ENCODE results near the gene G3BP2. TPM values are rescaled to one million over a fixed set of nuclear protein-coding genes. Genes with fewer than 3 reads are reported as not detected.
"Not testable (repeated sequence)": the region's sequence is repeated elsewhere in the genome, so short reads cannot be mapped to it uniquely, and the experiment has no call there.

G3BP2 gene
- total RNA-seq, 1 donor: 228 TPM

GRCh38 chr4:75671802-75672421 is 1.3 kb downstream of the G3BP2 start:
- H3K9me3 ChIP-seq (ENCODE audit: low read depth, low read length): no peaks in the 10 kb centered on the region
- peak overlapping the region; percentile 97 for H3K4me3 ChIP-seq (ENCODE audit: low read length)
- peaks cover 42% of the 10 kb centered on the region for H3K4me1 ChIP-seq (ENCODE audit: insufficient read depth, low read length)
- H3K27me3 ChIP-seq (ENCODE audit: insufficient read depth, low read length): no peaks in the 10 kb centered on the region

- H3K9me3 ChIP-seq (ENCODE audit: low read depth, low read length): no peaks in the 10 kb centered on the region
- H3K4me3 ChIP-seq (ENCODE audit: low read length): no peak overlapping the region
- H3K4me1 ChIP-seq (ENCODE audit: insufficient read depth, low read length): peaks cover 44% of the 10 kb centered on the region
- H3K27me3 ChIP-seq (ENCODE audit: insufficient read depth, low read length): no peaks in the 10 kb centered on the region
These were observed 4.6 kb downstream of the G3BP2 start for GRCh38 chr4:75668596-75668995.

GRCh38 chr4:75667636-75668035 is 5.6 kb downstream of the G3BP2 start:
- H3K4me1 ChIP-seq (ENCODE audit: insufficient read depth, low read length): peaks cover 44% of the 10 kb centered on the region
- not testable (repeated sequence) for H3K4me3 ChIP-seq (ENCODE audit: low read length); H3K9me3 ChIP-seq (ENCODE audit: low read depth, low read length); H3K27me3 ChIP-seq (ENCODE audit: insufficient read depth, low read length)

GRCh38 chr4:75666299-75666698 is 6.9 kb downstream of the G3BP2 start:
- peaks cover 36% of the 10 kb centered on the region for H3K4me1 ChIP-seq (ENCODE audit: insufficient read depth, low read length)

GRCh38 chr4:75664604-75665003 is 8.6 kb downstream of the G3BP2 start:
- not testable (repeated sequence) for H3K4me3 ChIP-seq (ENCODE audit: low read length); H3K9me3 ChIP-seq (ENCODE audit: low read depth, low read length); H3K27me3 ChIP-seq (ENCODE audit: insufficient read depth, low read length)
- H3K4me1 ChIP-seq (ENCODE audit: insufficient read depth, low read length): peaks cover 29% of the 10 kb centered on the region

More at GRCh38 chr4:75666299-75666698, 6.9 kb downstream of the G3BP2 start:
- no peak overlapping the region for H3K4me3 ChIP-seq (ENCODE audit: low read length)
- no peaks in the 10 kb centered on the region for H3K27me3 ChIP-seq (ENCODE audit: insufficient read depth, low read length)
- no peaks in the 10 kb centered on the region for H3K9me3 ChIP-seq (ENCODE audit: low read depth, low read length)

- peaks cover 13% of the 10 kb centered on the region for H3K4me1 ChIP-seq (ENCODE audit: insufficient read depth, low read length)
- no peaks in the 10 kb centered on the region for H3K27me3 ChIP-seq (ENCODE audit: insufficient read depth, low read length)
- no peaks in the 10 kb centered on the region for H3K9me3 ChIP-seq (ENCODE audit: low read depth, low read length)
- no peak overlapping the region for H3K4me3 ChIP-seq (ENCODE audit: low read length)
These were observed 10.6 kb downstream of the G3BP2 start for GRCh38 chr4:75662626-75663025.

- Histone ChIP-seq H3K27me3 (ENCODE audit: insufficient read depth, low read length) (no peaks in the 10 kb centered on the region), H3K4me1 (ENCODE audit: insufficient read depth, low read length) (peaks cover 5% of the 10 kb centered on the region), H3K4me3 (ENCODE audit: low read length) (no peak overlapping the region)
These were observed 12.7 kb downstream of the G3BP2 start for GRCh38 chr4:75660491-75660890.

GRCh38 chr4:75659512-75660031 is 13.6 kb downstream of the G3BP2 start:
- no peak overlapping the region for H3K4me3 ChIP-seq (ENCODE audit: low read length)
- no peaks in the 10 kb centered on the region for H3K4me1 ChIP-seq (ENCODE audit: insufficient read depth, low read length)
- H3K27me3 ChIP-seq (ENCODE audit: insufficient read depth, low read length): no peaks in the 10 kb centered on the region
- no peaks in the 10 kb centered on the region for H3K9me3 ChIP-seq (ENCODE audit: low read depth, low read length)

More at GRCh38 chr4:75660491-75660890, 12.7 kb downstream of the G3BP2 start:
- H3K9me3 ChIP-seq (ENCODE audit: low read depth, low read length): no peaks in the 10 kb centered on the region

- Histone ChIP-seq H3K9me3 (ENCODE audit: low read depth, low read length) (no peaks in the 10 kb centered on the region), H3K4me1 (ENCODE audit: insufficient read depth, low read length) (no peaks in the 10 kb centered on the region), H3K27me3 (ENCODE audit: insufficient read depth, low read length) (no peaks in the 10 kb centered on the region), H3K4me3 (ENCODE audit: low read length) (no peak overlapping the region)
These were observed 14.3 kb downstream of the G3BP2 start for GRCh38 chr4:75658876-75659275.

GRCh38 chr4:75655562-75655961 is 17.6 kb downstream of the G3BP2 start:
- Histone ChIP-seq H3K4me3 (ENCODE audit: low read length) (no peak overlapping the region), H3K27me3 (ENCODE audit: insufficient read depth, low read length) (no peaks in the 10 kb centered on the region), H3K9me3 (ENCODE audit: low read depth, low read length) (no peaks in the 10 kb centered on the region), H3K4me1 (ENCODE audit: insufficient read depth, low read length) (no peaks in the 10 kb centered on the region)

- Histone ChIP-seq H3K9me3 (ENCODE audit: low read depth, low read length) (no peaks in the 10 kb centered on the region), H3K4me3 (ENCODE audit: low read length) (no peak overlapping the region), H3K4me1 (ENCODE audit: insufficient read depth, low read length) (no peaks in the 10 kb centered on the region), H3K27me3 (ENCODE audit: insufficient read depth, low read length) (no peaks in the 10 kb centered on the region)
These were observed 18.3 kb downstream of the G3BP2 start for GRCh38 chr4:75654905-75655304.

- Histone ChIP-seq H3K4me3 (ENCODE audit: low read length) (no peak overlapping the region), H3K4me1 (ENCODE audit: insufficient read depth, low read length) (no peaks in the 10 kb centered on the region), H3K9me3 (ENCODE audit: low read depth, low read length) (no peaks in the 10 kb centered on the region), H3K27me3 (ENCODE audit: insufficient read depth, low read length) (no peaks in the 10 kb centered on the region)
These were observed 19.2 kb downstream of the G3BP2 start for GRCh38 chr4:75653845-75654503.

GRCh38 chr4:75644095-75644494 is 29.1 kb downstream of the G3BP2 start:
- Histone ChIP-seq H3K4me3 (ENCODE audit: low read length) (no peak overlapping the region), H3K27me3 (ENCODE audit: insufficient read depth, low read length) (no peaks in the 10 kb centered on the region), H3K9me3 (ENCODE audit: low read depth, low read length) (no peaks in the 10 kb centered on the region), H3K4me1 (ENCODE audit: insufficient read depth, low read length) (no peaks in the 10 kb centered on the region)

- H3K4me3 ChIP-seq (ENCODE audit: low read length): no peak overlapping the region
- no peaks in the 10 kb centered on the region for H3K27me3 ChIP-seq (ENCODE audit: insufficient read depth, low read length)
- no peaks in the 10 kb centered on the region for H3K9me3 ChIP-seq (ENCODE audit: low read depth, low read length)
- H3K4me1 ChIP-seq (ENCODE audit: insufficient read depth, low read length): no peaks in the 10 kb centered on the region
These were observed 29.6 kb downstream of the G3BP2 start for GRCh38 chr4:75643651-75644050.

GRCh38 chr4:75639124-75639695 is 34.0 kb downstream of the G3BP2 start:
- Histone ChIP-seq H3K27me3 (ENCODE audit: insufficient read depth, low read length) (no peaks in the 10 kb centered on the region), H3K4me3 (ENCODE audit: low read length) (no peak overlapping the region), H3K4me1 (ENCODE audit: insufficient read depth, low read length) (no peaks in the 10 kb centered on the region), H3K9me3 (ENCODE audit: low read depth, low read length) (no peaks in the 10 kb centered on the region)
